ENCODE measurements around the gene SRA1.

Gene SRA1

GRCh38 chr5:140550147-140551079 is 6.9 kb downstream of the SRA1 start (continued):
- no peak for TF ChIP-seq BCL11A (tag by site-specific recombination; IDR thresholded peaks at IDR 0.05; ENCODE audit: low read depth)
- TF ChIP-seq ZNF514 (tag by site-specific recombination; IDR thresholded peaks at IDR 0.05) = no peak

DNA sequence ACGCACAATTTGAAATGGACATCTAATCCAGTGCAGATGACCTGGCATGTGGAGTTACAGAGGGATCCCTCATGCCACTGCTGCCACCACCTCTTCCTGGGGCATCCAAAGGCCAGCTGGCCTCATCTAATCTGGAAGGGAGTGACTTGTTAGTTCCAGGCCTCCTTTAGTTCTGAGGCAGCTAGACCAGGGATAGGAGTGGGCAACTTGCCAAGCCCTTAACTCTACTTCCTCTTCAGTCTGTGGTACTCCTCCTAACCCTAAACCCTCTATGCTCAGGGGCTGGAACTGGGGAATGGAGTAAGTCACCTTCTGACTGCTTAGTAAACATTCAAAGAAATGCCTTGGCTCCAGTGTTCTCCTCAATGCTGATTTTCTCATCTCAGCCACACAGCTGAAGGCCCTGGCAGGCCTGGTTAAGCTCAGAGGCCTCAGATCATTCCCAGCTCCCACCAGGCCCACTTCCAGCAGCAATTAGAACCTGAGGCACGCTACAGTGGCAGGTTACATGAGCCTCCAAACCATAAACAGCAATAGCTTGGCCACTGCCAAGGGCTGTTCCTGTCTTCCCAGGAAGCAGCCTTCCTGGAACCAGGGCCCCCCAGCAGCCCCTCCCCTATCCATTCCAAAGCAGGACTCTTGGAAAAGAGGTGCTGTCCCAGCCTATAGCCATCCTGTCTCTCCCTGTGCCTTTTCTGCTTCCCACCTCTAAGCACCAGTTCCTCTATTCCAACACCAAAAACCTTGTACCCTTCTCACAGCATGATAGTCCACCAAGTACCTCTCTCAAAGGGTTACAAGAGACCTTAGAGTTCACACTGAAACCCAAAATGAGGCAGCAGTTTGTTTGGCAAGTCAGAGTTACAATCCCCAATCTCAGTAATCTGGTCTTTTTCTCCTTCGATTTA is 7.8 kb downstream of the SRA1 start:
- TF ChIP-seq ZXDB (tag by site-specific recombination; IDR thresholded peaks at IDR 0.05) (no peak), ZNF174 (tag by site-specific recombination; IDR thresholded peaks at IDR 0.05) (no peak), ZBTB20 (tag by site-specific recombination; IDR thresholded peaks at IDR 0.05) (peak; percentile 16; the same call in 1 of the 2 replicates), ZBTB17 (tag by site-specific recombination; IDR thresholded peaks at IDR 0.05) (peak; percentile 47), ZBTB48 (tag by site-specific recombination; IDR thresholded peaks at IDR 0.05) (peak; percentile 73; the same call in 1 of the 2 replicates), ZNF341 (tag by site-specific recombination; IDR thresholded peaks at IDR 0.05; ENCODE audit: low read depth) (0 out of 2 replicates have a peak, but pooled peaks have one; percentile 28), PATZ1 (tag by site-specific recombination; IDR thresholded peaks at IDR 0.05) (0 out of 2 replicates have a peak, but pooled peaks have one; percentile 26)
- ChIA-PET POLR2A (interaction anchor here (1.0 to 2.9 kb wide), 2 partner anchors 8 to 98 kb away, joined by 11 to 15 read pairs; partner anchors contain the start of genes IK, NDUFA2 and SRA1), CTCF (interaction anchor here (0.6 kb wide), 2 partner anchors 627 to 1908 kb away, joined by 3 read pairs; no protein-coding TSS in a partner anchor)

DNA sequence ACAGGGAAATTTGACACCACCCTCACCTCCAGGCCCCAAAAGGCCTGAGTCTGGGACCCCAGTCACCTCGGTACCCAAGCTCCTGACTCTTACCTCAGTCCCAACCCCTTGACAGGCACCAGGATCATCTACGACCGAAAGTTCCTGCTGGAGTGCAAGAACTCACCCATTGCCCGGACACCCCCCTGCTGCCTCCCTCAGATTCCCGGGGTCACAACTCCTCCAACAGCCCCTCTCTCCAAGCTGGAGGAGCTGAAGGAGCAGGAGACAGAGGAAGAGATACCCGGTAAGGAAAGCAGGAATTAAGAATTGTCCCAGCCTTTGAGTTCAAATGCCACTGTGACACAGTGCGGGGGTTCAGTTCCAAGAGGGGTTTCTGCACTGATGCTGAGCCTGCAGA is 8.5 kb downstream of the SRA1 start:
- Histone ChIP-seq H3K9me3 (ENCODE audit: control insufficient read depth, insufficient read depth, low read depth, low read length) (no peaks in the 10 kb centered on the region), H3K27ac (ENCODE audit: extremely low read depth, low read depth, low read length) (peak overlapping the region; percentile 4; the same call in 1 of the 2 replicates), H3K4me1 (ENCODE audit: control insufficient read depth, insufficient read depth, low read length) (no peaks in the 10 kb centered on the region), H3K4me3 (ENCODE audit: low read depth, low read length) (no peak overlapping the region), H3K36me3 (ENCODE audit: control insufficient read depth in 2 of 2, insufficient read depth in 1 of 2, low read length in 2 of 2) (peaks cover 6 to 74% of the 10 kb centered on the region in 2 experiments)
- TF ChIP-seq ZSCAN4 (tag by site-specific recombination; IDR thresholded peaks at IDR 0.05) (no peak), ZNF549 (tag by site-specific recombination; IDR thresholded peaks at IDR 0.05) (no peak), ZNF169 (tag by site-specific recombination; IDR thresholded peaks at IDR 0.05) (no peak), KLF9 (tag by site-specific recombination; IDR thresholded peaks at IDR 0.05; ENCODE audit: low read depth) (no peak)
- CTCF ChIA-PET = interaction anchor here (0.6 to 1.6 kb wide), 2 partner anchors 86 to 1907 kb away, joined by 3 to 4 read pairs; no protein-coding TSS in a partner anchor
- POLR2A ChIA-PET = interaction anchor here (1.0 to 2.9 kb wide), 2 partner anchors 9 to 98 kb away, joined by 11 to 15 read pairs; partner anchors contain the start of genes IK, NDUFA2 and SRA1

More for the DNA sequence above, 7.8 kb downstream of the SRA1 start:
- peak overlapping the region; percentile 4 for H3K27ac ChIP-seq (ENCODE audit: extremely low read depth, low read depth, low read length)
- H3K36me3 ChIP-seq (ENCODE audit: control insufficient read depth in 2 of 2, insufficient read depth in 1 of 2, low read length in 2 of 2) = peaks cover 4 to 76% of the 10 kb centered on the region in 2 experiments
- no peak overlapping the region for H3K4me3 ChIP-seq (ENCODE audit: low read depth, low read length)
- H3K4me1 ChIP-seq (ENCODE audit: control insufficient read depth, insufficient read depth, low read length) = no peaks in the 10 kb centered on the region
- H3K9me3 ChIP-seq (ENCODE audit: control insufficient read depth, insufficient read depth, low read depth, low read length) = no peaks in the 10 kb centered on the region
